Inflammatory macrophage treated with lipopolysaccharide for 1 hour (primary cell): ENCODE results near the gene EIF3J.

Source experiments
- DNase-seq, 2 donors: peaks; one replicate each; pipeline ENCODE4 v3.0.0-alpha.2; 2020 to 2022

The EIF3J gene

DNA sequence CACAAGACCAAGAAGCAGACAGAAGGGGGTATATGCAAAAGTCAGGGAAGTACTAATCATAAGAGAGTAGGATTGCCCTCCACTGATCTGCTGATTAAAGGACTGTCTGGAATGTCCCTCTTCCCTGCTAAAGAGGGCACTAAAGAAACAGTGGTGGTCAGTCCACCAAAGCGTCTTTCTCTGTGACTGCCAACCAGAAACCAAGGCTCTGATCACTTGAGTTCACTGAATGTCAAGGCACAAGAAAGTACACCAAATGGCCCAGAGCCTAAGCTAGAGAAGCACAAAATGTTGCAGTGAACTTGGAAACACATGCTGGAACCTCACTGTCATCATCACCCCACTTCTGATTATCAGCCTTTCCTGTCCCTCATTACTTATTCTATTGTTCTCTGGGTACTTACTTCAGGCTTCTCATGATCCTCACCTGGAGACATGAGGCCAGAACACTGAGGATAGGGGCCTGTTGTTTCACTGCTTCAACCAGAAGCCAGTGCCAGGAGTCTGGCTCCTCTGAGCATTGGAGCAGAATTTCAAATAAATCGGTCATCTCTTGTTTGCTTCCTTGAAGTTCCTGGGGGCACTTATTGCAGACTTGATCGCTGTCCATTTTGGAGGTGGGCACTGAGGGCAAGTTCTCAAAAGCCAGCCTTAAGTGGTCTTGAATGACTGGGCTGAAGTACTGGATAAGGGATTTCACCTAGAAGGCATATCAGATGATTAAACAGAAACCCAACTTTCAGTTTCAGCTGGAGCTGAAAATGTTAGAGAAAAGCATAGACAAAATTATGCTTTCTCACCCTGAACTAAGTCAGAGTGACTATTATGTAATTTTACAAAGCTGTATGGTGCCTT is 58.9 kb downstream of the EIF3J start:
- DNase-seq, result no peak

DNA sequence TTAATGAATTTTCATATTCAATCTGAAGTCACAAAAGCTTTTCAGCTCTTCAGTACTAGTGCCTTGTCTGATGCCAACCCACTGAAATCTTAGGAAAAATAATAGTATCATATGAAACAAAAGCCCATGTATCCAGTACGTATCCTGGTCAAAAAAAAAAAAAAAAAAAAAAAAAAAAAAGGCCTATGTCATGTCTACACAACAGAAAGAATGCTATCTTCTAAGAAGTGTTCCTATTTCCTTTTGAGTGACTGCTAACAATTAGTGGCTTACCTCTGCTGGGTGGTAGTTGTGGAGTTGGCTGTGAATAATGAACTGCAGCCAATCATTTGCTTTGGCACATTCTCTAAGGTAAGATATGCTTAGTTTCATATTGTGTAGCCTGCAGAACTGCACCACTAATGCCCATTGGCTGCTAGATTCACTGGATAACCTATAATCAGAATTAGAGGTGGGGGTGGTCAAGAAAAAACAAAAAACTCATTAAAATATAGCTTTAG is 59.6 kb downstream of the EIF3J start:
- DNase-seq, result no peak

DNA sequence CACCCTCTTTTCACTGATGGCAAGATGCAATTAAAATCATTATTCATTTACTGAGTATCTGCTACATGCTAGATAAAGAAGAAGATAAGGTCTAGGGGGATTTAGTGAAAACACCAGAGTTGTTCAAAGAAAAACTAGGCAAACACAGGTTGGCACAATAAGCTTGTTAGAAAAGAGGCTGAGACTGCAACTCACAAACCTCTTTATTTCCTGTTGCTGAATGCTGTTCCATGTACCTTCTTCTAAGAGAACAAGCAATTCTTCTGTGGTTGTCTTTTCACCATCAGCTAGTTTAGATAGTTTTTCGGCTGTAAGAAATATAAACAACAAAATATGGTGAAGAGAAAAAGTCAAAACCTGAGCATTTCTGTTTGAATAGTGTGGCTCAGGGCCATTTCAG is 61.1 kb downstream of the EIF3J start:
- no peak for DNase-seq

DNA sequence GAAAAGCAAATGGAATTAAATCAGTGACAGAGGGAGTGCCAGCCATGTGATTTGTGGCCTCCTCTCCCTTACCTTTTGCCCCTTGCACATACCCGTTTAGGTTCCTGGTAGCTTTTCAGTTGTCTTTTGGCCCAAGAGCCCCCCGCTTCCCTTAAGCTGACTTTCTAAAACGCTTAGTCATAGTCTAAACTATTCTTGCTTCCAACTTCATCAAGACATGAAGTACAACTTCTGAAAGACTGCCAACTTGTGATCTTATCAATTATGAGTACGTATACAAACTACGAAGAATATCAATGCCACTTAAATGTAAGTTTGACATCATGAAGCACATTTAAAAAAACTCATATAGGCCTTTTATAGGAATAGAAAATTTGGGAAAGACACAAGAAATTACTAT is 61.9 kb downstream of the EIF3J start:
- no peak for DNase-seq

DNA sequence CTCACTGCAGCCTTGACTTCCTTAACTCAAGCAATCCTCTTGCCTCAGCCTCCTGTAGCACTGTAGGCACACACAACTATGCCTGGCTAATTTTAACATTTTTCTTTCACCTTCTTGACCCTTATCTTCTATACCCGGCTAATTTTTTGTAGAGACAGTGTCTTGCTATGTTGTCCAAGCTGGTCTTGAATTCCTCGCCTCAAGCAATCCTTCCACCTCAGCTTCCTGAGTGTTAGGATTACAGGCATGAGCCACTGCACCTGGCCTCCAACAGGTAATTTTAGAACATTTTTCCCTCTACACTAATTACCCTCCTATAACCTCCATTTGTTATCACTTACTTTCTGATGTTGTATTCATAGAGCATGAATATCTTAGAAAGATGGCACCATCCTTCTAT is 66.2 kb downstream of the EIF3J start:
- DNase-seq, result no peak

DNA sequence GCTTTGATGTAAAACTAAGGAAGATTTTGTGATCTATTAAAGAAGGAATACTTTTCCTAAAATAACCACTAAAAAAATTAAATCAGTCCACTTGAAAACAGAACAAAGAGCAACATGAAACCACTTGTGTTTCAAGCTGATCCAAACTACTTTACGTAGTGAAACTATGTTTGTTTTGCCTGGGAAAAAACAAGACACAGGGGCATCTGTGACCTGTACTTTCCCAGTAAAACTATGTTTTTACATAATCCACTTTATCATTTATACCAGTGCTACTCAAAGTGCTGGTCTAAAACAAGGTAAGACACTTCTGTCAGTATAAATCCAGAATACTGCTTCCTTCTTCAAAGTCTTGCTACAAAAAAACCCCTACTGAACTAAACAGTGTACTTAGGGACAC is 69.8 kb downstream of the EIF3J start:
- no peak for DNase-seq
